Measurements from ENCODE around the gene CCDC91.

GRCh38 chr12:28540324-28540714 lies 350.1 kb downstream of the CCDC91 start:
- TF ChIP-seq POLR2AphosphoS5 (IDR thresholded peaks at IDR 0.05; ENCODE audit: low read depth, low read length), result no peak
- no peak for TF ChIP-seq TAF1 (IDR thresholded peaks at IDR 0.05; ENCODE audit: borderline replicate concordance, insufficient read depth, low read length)
- TF ChIP-seq REST (IDR thresholded peaks at IDR 0.05; ENCODE audit: insufficient read depth in 1 of 2, low read depth in 2 of 2, low read length in 2 of 2), result no peak
- no peak for TF ChIP-seq SIN3A (IDR thresholded peaks at IDR 0.05; ENCODE audit: borderline replicate concordance, insufficient read depth, low read length)
- no peak for TF ChIP-seq FOXP2 (optimal IDR thresholded peaks at IDR 0.05; ENCODE audit: borderline replicate concordance, extremely low read depth, extremely low read length, insufficient read depth)

Data from PFSK-1 (cell line).